PC-9 (cell line): ENCODE data around the gene TMEM231.

Source experiments
- EZH2 ChIP-seq: fragments of 200-600 bp; sonication (generic); IDR thresholded peaks from 2 replicates; pipeline ENCODE4 v1.8.0; 2017; ENCODE audit warnings: antibody characterized with exemption, low read depth
- TF ChIP-seq, protein P1 (sequence below): fragments of 200-600 bp; sonication (generic); conservative IDR thresholded peaks from 2 replicates; pipeline ENCODE4 v1.6.1; 2017; ENCODE audit warnings: mixed run types, antibody characterized with exemption, mild to moderate bottlenecking, moderate library complexity

DNA sequence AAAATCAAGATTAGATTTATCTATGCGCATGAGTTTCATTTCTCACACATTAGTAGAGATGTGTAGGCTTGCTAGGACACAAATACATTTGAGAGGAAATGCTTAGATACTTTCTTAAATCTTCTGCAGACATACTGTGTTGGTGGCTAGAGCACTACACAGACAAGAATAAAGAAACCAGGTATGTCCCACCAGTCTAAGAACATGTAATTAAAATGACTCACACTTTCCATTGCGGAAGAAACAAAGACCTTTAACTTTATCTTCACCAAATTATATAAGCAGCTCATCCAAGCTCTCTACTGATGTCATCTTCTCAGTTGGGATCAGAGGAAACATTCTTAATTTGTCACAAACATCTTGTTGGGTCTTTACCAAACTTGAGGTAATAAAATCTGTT, 22.7 kb upstream of the TMEM231 start:
- TF ChIP-seq, protein P1, sequence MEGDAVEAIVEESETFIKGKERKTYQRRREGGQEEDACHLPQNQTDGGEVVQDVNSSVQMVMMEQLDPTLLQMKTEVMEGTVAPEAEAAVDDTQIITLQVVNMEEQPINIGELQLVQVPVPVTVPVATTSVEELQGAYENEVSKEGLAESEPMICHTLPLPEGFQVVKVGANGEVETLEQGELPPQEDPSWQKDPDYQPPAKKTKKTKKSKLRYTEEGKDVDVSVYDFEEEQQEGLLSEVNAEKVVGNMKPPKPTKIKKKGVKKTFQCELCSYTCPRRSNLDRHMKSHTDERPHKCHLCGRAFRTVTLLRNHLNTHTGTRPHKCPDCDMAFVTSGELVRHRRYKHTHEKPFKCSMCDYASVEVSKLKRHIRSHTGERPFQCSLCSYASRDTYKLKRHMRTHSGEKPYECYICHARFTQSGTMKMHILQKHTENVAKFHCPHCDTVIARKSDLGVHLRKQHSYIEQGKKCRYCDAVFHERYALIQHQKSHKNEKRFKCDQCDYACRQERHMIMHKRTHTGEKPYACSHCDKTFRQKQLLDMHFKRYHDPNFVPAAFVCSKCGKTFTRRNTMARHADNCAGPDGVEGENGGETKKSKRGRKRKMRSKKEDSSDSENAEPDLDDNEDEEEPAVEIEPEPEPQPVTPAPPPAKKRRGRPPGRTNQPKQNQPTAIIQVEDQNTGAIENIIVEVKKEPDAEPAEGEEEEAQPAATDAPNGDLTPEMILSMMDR: no peak
- TF ChIP-seq EZH2: no peak
